Measurements from ENCODE around the gene PLEKHA7. TPM values are rescaled to one million over a fixed set of nuclear protein-coding genes. Genes with fewer than 3 reads are reported as not detected.

The PLEKHA7 gene, protein sequence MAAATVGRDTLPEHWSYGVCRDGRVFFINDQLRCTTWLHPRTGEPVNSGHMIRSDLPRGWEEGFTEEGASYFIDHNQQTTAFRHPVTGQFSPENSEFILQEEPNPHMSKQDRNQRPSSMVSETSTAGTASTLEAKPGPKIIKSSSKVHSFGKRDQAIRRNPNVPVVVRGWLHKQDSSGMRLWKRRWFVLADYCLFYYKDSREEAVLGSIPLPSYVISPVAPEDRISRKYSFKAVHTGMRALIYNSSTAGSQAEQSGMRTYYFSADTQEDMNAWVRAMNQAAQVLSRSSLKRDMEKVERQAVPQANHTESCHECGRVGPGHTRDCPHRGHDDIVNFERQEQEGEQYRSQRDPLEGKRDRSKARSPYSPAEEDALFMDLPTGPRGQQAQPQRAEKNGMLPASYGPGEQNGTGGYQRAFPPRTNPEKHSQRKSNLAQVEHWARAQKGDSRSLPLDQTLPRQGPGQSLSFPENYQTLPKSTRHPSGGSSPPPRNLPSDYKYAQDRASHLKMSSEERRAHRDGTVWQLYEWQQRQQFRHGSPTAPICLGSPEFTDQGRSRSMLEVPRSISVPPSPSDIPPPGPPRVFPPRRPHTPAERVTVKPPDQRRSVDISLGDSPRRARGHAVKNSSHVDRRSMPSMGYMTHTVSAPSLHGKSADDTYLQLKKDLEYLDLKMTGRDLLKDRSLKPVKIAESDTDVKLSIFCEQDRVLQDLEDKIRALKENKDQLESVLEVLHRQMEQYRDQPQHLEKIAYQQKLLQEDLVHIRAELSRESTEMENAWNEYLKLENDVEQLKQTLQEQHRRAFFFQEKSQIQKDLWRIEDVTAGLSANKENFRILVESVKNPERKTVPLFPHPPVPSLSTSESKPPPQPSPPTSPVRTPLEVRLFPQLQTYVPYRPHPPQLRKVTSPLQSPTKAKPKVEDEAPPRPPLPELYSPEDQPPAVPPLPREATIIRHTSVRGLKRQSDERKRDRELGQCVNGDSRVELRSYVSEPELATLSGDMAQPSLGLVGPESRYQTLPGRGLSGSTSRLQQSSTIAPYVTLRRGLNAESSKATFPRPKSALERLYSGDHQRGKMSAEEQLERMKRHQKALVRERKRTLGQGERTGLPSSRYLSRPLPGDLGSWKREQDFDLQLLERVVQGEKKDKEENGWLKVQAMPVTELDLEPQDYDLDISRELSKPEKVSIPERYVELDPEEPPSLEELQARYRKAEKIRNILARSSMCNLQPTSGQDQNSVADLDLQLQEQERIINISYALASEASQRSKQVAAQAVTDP
- total RNA-seq, result under 0.01 and 0.18 TPM in 2 replicates

GRCh38 chr11:17014321-17014832, at the start of gene PLEKHA7:
PLEKHA7 (minus strand) TSS chr11:17014414; CDS start chr11:17014401, 13 bp downstream.

DNA sequence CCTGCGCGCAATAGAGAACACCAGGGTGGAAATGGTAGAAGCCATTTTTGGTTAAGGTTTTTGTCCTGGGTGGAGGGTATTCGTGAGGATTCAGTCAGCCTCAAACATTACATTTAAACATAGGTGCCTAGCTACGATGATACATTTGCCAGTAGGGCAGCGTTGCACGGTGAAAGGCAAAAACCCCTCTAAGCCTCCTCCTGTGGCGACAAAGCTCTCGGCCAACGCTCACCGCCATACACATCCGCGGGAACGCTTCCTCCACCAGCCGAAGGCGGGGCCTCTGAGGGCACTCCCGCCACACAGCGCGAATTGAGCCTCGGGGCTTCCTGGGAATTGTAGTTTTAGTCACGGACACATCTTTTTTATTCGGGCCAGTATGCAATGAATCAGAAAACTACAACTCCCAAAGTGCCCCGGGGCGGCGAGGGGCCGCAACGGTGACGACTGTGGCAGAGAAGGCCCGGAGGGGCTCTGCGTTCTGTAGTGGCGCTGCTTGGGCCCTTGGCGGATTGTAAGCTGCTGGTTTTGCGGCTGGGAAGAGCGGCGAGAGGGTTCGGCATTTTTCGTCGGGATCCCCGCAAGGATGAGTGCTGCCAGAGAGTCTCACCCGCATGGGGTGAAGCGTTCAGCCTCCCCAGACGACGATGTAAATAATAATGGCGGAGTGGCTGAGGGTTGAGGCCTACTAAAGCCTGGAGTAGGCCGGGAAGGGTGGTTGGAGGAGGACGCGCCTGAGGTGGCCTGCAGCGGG, 275.8 kb downstream of the PLEKHA7 start, which contains the start of gene C11orf58:
Gene C11orf58, plus strand, starts transcription at position 455 of the 754 bp plus-strand sequence. Its CDS starts 132 bp downstream, at position 587.

Other genes starting within 250 kb of the PLEKHA7 start
- 1,082 and 1,325 TPM in 2 replicates for gene RPS13, start 63.3 kb upstream of the PLEKHA7 start, total RNA-seq
- gene PIK3C2A, start 193.6 kb upstream of the PLEKHA7 start, total RNA-seq, result 43.9 and 44.2 TPM in 2 replicates

Measured in smooth muscle cell of bladder (primary cell).